ENCODE measurements around the gene CARNS1. TPM values are rescaled to one million over a fixed set of nuclear protein-coding genes. Genes with fewer than 3 reads are reported as not detected.
A peak's percentile ranks its signal among the peaks of the same experiment; 100 is the strongest.

The CARNS1 gene
- total RNA-seq, 3 donors from 2014 or later: 0.16 to 4.2 (median 0.66) TPM

- H3K4me1 ChIP-seq: peaks cover 10 to 13% of the 10 kb centered on the region in 2 donors
- no peaks in the 10 kb centered on the region for H3K36me3 ChIP-seq
- no peaks in the 10 kb centered on the region for H3K27me3 ChIP-seq
- no peaks in the 10 kb centered on the region for H3K9me3 ChIP-seq
- no peak for TF ChIP-seq POLR2A (IDR thresholded peaks at IDR 0.05)
- TF ChIP-seq POLR2AphosphoS5 (IDR thresholded peaks at IDR 0.05): no peak
- TF ChIP-seq, protein P1, sequence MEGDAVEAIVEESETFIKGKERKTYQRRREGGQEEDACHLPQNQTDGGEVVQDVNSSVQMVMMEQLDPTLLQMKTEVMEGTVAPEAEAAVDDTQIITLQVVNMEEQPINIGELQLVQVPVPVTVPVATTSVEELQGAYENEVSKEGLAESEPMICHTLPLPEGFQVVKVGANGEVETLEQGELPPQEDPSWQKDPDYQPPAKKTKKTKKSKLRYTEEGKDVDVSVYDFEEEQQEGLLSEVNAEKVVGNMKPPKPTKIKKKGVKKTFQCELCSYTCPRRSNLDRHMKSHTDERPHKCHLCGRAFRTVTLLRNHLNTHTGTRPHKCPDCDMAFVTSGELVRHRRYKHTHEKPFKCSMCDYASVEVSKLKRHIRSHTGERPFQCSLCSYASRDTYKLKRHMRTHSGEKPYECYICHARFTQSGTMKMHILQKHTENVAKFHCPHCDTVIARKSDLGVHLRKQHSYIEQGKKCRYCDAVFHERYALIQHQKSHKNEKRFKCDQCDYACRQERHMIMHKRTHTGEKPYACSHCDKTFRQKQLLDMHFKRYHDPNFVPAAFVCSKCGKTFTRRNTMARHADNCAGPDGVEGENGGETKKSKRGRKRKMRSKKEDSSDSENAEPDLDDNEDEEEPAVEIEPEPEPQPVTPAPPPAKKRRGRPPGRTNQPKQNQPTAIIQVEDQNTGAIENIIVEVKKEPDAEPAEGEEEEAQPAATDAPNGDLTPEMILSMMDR (IDR thresholded peaks at IDR 0.05): no peak
- intact Hi-C loops (cut with DNase I; ENCODE audit: low total_unique reads): no loop called here
- H3K27ac ChIP-seq: peak overlapping the region; percentile 90 to 94
- H3K4me3 ChIP-seq: peak overlapping the region; percentile 53 to 86 (median 77)
- DNase-seq (ENCODE audit: low spot score in 2 of 2): no peak
These were observed 4.7 kb downstream of the CARNS1 start for GRCh38 chr11:67420147-67420645.

- peak overlapping the region; percentile 90 to 94 for H3K27ac ChIP-seq
- H3K27me3 ChIP-seq: no peaks in the 10 kb centered on the region
- peak; percentile 96 to 99 for DNase-seq (ENCODE audit: low spot score in 2 of 2)
- intact Hi-C loops (cut with DNase I; ENCODE audit: low total_unique reads): no loop called here
- H3K9me3 ChIP-seq: no peaks in the 10 kb centered on the region
- no peaks in the 10 kb centered on the region for H3K36me3 ChIP-seq
- no peak for TF ChIP-seq POLR2A (IDR thresholded peaks at IDR 0.05)
- TF ChIP-seq POLR2AphosphoS5 (IDR thresholded peaks at IDR 0.05): peak in 2 of 3 donors; percentile 19 to 28
- TF ChIP-seq, protein P1 (IDR thresholded peaks at IDR 0.05): peak in 1 of 3 donors; percentile 18
- H3K4me3 ChIP-seq: peak overlapping the region; percentile 53 to 86 (median 77)
- peaks cover 10 to 11% of the 10 kb centered on the region in 2 donors for H3K4me1 ChIP-seq
These were observed 5.4 kb downstream of the CARNS1 start for GRCh38 chr11:67420646-67421429.

DNA sequence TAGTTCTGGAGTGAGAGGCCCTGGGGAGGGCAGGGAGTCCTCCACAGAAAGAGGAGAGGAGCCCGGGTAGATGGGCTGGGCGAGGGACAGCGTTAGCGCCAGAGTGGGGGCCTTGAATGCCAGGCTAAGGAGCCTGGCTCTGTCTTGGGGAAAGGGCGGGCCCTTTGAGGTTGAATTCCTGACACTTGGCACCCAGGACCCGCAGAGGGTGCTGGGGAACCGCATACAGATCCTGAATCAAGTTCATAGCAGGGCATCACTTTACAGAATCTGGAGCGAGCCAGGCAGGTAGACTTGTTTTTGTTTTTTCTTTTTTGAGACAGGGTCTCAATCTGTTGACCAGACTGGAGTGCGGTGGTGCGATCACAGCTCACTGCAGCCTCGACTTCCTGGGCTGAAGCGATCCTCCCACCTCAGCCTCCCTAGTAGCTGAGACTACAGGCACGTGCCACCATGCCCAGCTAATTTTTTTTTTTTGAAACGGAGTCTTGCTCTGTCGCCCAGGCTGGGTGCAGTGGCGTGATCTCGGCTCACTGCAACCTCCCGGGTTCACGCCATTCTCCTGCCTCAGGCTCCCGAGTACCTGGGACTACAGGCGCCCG is 6.1 kb downstream of the CARNS1 start:
- Histone ChIP-seq H3K27me3 (no peaks in the 10 kb centered on the region), H3K27ac (peak overlapping the region; percentile 90 to 94)
- TF ChIP-seq POLR2A (IDR thresholded peaks at IDR 0.05) (no peak), POLR2AphosphoS5 (IDR thresholded peaks at IDR 0.05) (no peak)

DNA sequence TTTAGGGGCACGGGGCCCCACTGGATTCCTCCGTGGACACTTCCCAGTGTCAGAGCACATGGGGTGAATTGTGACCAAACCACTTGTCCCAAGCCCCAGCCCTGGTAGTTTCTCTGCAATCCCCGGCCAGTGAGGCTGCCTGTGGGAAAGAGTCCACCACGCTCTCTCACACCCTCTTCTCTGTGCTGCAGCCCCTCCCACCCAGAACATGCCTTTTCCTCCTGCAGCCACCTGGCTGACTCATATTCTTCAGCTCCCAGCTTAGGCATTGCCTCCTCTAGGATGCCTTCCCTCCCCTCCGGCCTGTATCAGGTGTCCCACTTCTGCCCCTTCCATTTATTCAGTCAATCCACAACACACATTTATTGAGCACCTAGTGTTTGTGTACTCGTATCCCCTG is 7.4 kb downstream of the CARNS1 start:
- Histone ChIP-seq H3K4me1 (peaks cover 7 to 14% of the 10 kb centered on the region in 2 donors), H3K27me3 (no peaks in the 10 kb centered on the region), H3K4me3 (no peak overlapping the region), H3K27ac (no peak overlapping the region), H3K36me3 (no peaks in the 10 kb centered on the region), H3K9me3 (no peaks in the 10 kb centered on the region)
- intact Hi-C loops (cut with DNase I; ENCODE audit: low total_unique reads): no loop called here
- no peak for DNase-seq (ENCODE audit: low spot score in 2 of 2)
- TF ChIP-seq POLR2A (IDR thresholded peaks at IDR 0.05) (no peak), POLR2AphosphoS5 (IDR thresholded peaks at IDR 0.05) (no peak)
- TF ChIP-seq, protein P1 (IDR thresholded peaks at IDR 0.05): no peak

More for the DNA sequence above, 6.1 kb downstream of the CARNS1 start:
- Histone ChIP-seq H3K9me3 (no peaks in the 10 kb centered on the region), H3K36me3 (no peaks in the 10 kb centered on the region), H3K4me3 (peak overlapping the region; percentile 53 to 86 (median 77)), H3K4me1 (peaks cover 7 to 10% of the 10 kb centered on the region in 2 donors)
- intact Hi-C loops (cut with DNase I; ENCODE audit: low total_unique reads): no loop called here
- DNase-seq (ENCODE audit: low spot score in 2 of 2): no peak

- intact Hi-C loops (cut with DNase I; ENCODE audit: low total_unique reads): no loop called here
- Histone ChIP-seq H3K27ac (no peak overlapping the region), H3K36me3 (no peaks in the 10 kb centered on the region)
These were observed 8.0 kb downstream of the CARNS1 start for GRCh38 chr11:67423466-67423865.

More at GRCh38 chr11:67423466-67423865, 8.0 kb downstream of the CARNS1 start:
- no peaks in the 10 kb centered on the region for H3K9me3 ChIP-seq
- TF ChIP-seq POLR2AphosphoS5 (IDR thresholded peaks at IDR 0.05): no peak
- TF ChIP-seq POLR2A (IDR thresholded peaks at IDR 0.05): no peak
- TF ChIP-seq, protein P1 (IDR thresholded peaks at IDR 0.05): no peak
- no peak for DNase-seq (ENCODE audit: low spot score in 2 of 2)
- H3K27me3 ChIP-seq: no peaks in the 10 kb centered on the region
- no peak overlapping the region for H3K4me3 ChIP-seq
- H3K4me1 ChIP-seq: peaks cover 7 to 13% of the 10 kb centered on the region in 2 donors

Data from breast epithelium (tissue), 4 donors.